GM11168 (cell line): ENCODE results near the gene PLIN1.

Source experiments
- in situ Hi-C: fragments of 300-500 bp; cut with MboI; formaldehyde crosslinking; loops from one replicate; pipeline ENCODE4 v1.12.0; 2022; ENCODE audit warnings: low sequenced_read_pairs; ENCODE audit not compliant: unreplicated experiment

Gene PLIN1

GRCh38 chr15:89654847-89655805 lies 24.0 kb downstream of the PLIN1 start, which contains the start of gene KIF7:
Gene KIF7, minus strand, starts transcription at chr15:89655467. Its CDS starts 2,537 bp downstream, at chr15:89652930.
- in situ Hi-C loops: no loop called here

DNA sequence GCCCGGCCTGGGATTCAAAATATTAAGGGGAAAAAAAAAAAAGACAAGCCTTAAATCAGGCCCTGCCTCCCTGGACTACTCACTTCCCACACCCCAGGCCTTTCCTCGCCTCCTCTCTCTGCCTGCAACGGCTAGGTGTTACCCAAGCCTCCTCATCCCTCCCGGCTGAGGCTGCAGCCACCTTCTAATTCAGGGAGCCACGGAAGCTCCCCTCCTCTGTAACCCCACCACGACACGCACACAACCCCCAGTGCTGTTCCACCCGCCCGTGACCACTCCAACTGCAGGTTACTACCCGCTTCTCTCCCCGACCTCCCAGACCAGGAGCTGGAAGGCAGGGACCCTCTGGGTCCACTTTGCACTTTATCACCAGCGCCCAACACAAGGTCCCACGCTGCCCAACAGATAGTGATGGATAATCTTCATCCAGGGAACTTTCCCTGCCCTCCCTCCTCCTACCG lies 24.8 kb downstream of the PLIN1 start:
- in situ Hi-C loops: no loop called here

DNA sequence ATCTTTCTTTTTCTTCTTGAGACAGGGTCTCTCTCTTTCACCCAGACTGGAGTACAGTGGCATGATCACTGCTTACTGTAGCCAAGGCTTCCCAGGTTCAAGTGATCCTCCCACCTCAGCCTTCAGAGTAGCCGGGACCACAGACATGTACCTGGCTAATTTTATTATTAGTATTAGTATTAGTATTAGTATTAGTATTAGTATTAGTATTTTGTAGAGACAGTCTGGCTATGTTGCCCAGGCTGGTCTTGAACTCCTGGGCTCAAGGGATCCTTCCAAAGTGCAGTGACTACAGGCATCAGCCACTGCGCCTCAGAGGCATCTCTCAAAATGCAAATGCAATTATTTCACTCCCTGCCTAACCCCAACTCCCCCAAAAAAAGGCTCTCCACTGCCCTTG lies 25.6 kb downstream of the PLIN1 start:
- in situ Hi-C loops: no loop called here

- in situ Hi-C loops: no loop called here
Observed at GRCh38 chr15:89652666-89653065, 26.5 kb downstream of the PLIN1 start.

- in situ Hi-C loops: no loop called here
Observed at GRCh38 chr15:89652131-89652530, 27.0 kb downstream of the PLIN1 start.

GRCh38 chr15:89649716-89650115 lies 29.5 kb downstream of the PLIN1 start:
- in situ Hi-C loops: no loop called here

DNA sequence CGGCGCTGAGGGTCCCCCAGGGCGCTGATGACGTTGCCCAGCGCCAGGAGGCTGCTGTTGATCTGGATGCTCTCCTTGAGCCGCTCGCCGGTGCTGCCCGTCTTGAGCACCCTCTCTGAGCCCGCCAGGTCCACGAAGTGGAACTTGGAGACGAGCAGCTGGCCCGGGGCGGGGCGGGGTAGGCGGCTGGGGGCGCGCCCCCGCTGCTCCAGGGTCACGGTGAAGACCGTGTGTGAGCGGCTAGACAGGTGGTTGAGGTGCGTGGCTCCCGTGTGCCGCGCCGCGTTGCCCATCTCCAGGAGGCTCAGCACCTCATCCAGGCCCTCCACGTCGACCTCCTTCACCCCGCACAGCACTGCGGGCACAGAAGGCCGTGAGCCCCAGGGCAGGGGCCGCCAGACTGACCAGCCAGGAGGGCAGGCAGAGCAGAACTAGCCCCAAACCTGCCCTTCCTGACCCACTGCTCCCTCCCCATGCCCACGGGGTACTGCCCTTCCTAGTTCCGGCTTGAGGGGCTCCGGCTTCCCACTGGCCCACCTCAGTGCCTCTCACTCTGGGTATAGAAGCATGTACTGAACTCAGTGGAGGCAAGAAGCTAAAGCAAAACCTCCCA lies 30.0 kb downstream of the PLIN1 start:
- in situ Hi-C loops: no loop called here

- in situ Hi-C loops: no loop called here
Observed at GRCh38 chr15:89648106-89649012, 30.8 kb downstream of the PLIN1 start.

GRCh38 chr15:89647191-89647851 lies 31.8 kb downstream of the PLIN1 start:
- in situ Hi-C loops: no loop called here

DNA sequence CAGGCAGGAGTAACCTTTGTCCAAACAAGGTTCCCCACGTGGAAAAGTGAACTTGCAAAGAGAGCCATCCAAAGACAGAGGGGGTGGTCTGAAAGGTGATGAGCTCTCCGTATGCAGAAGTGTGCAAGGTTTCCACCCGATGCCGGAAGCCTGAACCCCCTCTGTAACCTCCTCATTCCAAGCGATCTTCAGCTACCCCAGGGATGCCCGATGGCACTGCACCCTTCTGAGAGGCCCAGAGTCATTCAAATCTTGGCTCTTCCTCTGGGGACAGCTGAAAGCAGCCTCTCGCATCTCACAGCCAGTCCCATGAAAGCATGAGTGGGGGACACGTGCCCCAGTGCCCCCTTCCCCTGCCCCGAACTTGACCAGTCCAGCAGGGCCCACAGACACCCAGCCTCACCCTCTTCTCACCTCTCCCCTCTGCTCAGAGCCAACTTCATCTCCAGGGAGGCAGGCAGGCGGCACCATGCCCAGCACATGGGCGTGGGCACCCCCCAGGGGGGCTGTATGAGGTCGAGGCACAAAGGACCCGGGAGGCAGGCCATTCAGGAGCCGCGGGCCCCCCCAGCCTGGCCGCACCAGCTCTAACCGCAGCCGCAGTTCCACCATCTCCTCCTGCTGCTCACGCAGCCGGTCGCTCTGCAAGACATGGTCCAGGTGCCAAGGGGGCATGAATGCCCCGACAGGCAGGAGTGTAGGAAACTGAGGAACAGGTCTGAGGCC lies 32.6 kb downstream of the PLIN1 start:
- in situ Hi-C loops: no loop called here

DNA sequence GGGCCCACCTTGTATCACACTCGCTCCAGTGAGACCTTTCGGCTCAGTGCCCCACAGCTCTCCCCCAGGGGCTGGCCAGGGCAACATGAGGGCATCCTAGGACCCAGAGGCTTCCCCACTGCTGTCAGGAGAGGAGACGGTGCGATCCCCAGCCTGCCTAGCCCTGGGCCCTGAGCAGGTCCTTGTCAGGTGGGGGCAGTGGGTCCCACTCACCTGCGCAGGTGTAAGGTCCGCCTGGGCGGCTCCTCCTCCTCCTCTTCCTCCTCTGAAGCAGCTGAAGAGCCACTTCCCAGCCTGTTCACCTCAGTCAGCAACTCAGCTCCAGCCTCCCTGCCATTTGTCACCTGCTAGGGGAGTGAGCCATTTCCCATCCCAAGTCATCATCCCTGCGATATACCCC lies 33.5 kb downstream of the PLIN1 start:
- in situ Hi-C loops: no loop called here

DNA sequence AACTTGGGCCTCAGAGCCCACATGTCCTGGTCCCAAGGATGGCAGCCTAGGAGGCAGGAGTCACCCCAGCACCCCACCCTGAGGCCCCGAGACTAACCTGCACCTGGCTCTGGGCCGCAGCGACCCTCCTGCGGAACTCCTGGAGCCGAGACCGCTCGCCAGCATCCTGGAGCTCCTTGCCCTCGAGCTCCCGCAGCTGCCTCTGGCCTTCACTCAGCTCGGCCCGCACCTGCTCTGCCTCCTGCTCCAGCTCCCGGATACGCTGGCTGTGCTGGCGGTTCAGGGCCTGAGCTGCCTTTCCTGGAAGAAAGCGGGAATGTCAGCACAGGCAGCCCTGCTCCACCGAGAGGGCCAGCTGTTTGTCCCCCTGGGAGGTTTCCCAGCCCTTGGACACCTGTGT lies 37.1 kb downstream of the PLIN1 start:
- in situ Hi-C loops: no loop called here

- in situ Hi-C loops: no loop called here
Observed at GRCh38 chr15:89641053-89641452, 38.1 kb downstream of the PLIN1 start.

- in situ Hi-C loops: no loop called here
Observed at GRCh38 chr15:89640245-89640644, 38.9 kb downstream of the PLIN1 start.

DNA sequence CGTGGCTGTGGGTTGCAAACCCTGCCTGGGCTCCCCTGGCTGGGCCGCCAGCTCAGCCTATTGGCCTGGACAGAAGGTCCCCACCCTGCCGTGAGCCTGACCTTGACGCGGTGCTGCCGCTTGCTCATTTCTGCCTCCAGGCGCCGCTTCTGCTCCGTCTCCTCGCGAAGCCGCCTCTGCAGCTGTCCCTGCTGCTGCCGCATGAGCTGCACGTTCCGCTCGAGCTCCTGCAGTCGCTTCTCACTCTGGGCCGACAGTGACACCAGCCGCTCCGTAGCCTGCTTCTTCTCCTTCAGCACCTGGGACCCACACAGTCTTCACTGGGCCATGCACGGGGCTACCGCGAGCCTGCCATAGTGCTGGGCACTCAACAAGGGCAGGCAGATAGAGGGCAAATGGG lies 45.6 kb downstream of the PLIN1 start:
- in situ Hi-C loops: no loop called here

- in situ Hi-C loops: no loop called here
Observed at GRCh38 chr15:89632563-89633430, 46.4 kb downstream of the PLIN1 start.

- in situ Hi-C loops: no loop called here
Observed at GRCh38 chr15:89631902-89632264, 47.3 kb downstream of the PLIN1 start.
